ENCODE results near the gene PRRC2C.

PRRC2C gene

DNA sequence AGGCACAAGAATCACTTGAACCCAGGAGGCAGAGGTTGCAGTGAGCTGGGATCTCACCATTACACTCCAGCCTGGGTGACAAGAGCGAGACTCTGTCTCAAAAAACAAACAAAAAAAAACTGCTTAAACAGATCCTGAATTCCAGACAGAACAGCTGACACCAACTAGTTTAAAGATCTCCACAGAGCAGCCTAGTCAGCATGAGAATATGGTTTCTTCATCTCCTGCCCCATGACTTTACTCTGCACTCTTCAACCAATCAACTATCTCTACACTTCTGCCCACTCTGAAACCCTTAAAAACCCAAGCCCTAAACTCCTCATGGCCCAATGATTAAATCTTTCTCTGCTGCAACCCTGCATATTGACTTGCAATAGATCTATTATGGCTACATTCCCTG, 7.5 kb upstream of the PRRC2C start:
- no peak for DNase-seq (ENCODE audit: extremely low read depth, low read depth)
- no peak for TF ChIP-seq CTCF (IDR thresholded peaks at IDR 0.05; ENCODE audit: low read depth, low read length, missing control alignments)
- H3K4me3 ChIP-seq (replicated peaks; ENCODE audit: low read depth, low read length), result no peak overlapping the region

GRCh38 chr1:171480035-171480434, 5.3 kb upstream of the PRRC2C start:
- no peak for DNase-seq (ENCODE audit: extremely low read depth, low read depth)
- H3K4me3 ChIP-seq (replicated peaks; ENCODE audit: low read depth, low read length), result no peak overlapping the region
- no peak for TF ChIP-seq CTCF (IDR thresholded peaks at IDR 0.05; ENCODE audit: low read depth, low read length, missing control alignments)

DNA sequence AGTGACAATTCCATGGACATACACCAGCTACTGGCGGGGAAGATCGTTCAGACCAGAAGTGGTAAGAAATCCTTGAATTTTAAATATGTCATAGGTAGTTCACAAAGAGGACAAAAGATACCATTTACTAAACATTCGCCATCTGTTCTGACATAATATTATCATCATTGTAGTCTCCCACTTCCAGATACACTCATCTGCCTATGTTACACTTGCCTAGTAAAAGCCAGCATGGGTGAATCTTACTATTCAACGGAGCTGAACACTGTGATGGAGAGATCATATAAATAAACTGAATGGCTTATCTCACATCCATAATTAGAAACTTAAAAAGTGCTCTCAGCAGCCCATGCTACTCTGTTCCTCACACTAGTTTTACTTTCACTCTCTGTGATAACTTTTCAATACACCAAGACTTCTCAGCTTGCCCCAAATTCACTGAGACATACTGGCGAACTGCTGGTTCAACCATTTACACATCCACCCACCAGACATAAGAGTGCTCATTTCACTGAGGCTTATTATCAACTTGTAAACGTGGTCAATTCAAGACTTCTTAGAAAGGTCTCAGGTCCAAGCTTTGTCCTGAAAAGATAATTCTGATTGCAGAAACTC, 463 bp upstream of the PRRC2C start:
- DNase-seq (ENCODE audit: extremely low read depth, low read depth), result no peak
- no peak for TF ChIP-seq CTCF (IDR thresholded peaks at IDR 0.05; ENCODE audit: low read depth, low read length, missing control alignments)
- H3K4me3 ChIP-seq (replicated peaks; ENCODE audit: low read depth, low read length), result peak overlapping the region; percentile 100

- DNase-seq (ENCODE audit: extremely low read depth, low read depth), result peak; percentile 15
- no peak for TF ChIP-seq CTCF (IDR thresholded peaks at IDR 0.05; ENCODE audit: low read depth, low read length, missing control alignments)
These were observed 754 bp downstream of the PRRC2C start for GRCh38 chr1:171486048-171486519.

DNA sequence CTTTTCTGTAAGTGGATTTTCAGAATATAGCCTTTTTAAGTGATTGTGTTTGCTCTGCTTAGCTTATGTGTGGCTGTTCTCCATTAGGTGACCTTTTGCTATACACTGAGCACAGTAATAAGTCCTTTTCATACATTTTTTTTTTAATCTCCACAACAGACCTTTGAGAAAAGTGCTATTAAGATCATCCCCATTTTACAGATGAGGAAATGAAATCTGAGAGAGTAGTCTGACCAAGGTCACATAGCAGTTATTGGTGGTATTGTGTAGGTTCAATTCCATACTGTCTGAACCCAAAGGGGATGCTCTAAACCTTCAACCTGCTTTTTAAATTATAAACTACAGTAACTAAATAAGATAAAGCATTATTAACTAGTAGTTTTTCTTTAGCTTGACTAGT, 1.7 kb downstream of the PRRC2C start:
- H3K4me3 ChIP-seq (replicated peaks; ENCODE audit: low read depth, low read length), result peak overlapping the region; percentile 100
- no peak for DNase-seq (ENCODE audit: extremely low read depth, low read depth)
- no peak for TF ChIP-seq CTCF (IDR thresholded peaks at IDR 0.05; ENCODE audit: low read depth, low read length, missing control alignments)

More at GRCh38 chr1:171486048-171486519, 754 bp downstream of the PRRC2C start:
- H3K4me3 ChIP-seq (replicated peaks; ENCODE audit: low read depth, low read length), result peak overlapping the region; percentile 100

DNA sequence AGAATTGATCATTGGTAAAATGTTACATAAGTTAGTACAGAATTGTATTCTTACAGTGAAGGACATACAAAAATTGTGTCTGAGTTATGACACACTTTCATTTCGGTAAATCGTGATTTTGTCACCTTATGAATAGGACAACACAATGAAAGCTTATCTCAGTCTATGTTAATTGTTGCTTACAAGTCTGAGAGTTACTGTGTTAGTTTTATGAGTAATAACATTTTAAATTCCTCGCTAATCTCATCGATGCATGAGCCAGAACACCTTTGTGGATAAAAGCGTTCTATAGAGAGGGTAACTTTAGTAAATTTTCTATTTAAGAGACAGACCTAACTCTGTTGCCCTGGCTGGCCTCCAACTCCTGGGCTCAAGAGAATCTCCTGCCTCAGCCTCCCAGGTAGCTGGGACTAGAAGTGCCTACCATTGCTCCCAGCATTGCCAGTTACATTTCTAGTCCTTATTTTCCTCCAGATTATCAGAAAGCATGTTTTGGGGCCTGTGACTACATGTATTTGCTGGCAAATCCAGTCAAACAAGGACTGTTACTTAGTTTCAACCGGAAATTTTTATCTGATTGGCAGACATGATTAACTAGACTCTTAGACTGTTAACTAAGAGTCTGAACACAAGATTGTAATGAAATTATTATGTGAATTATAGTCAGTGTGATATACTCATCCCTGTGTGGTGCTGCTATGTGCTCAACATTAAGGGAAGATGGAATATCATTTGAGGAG, 3.0 kb downstream of the PRRC2C start:
- DNase-seq (ENCODE audit: extremely low read depth, low read depth), result no peak
- H3K4me3 ChIP-seq (replicated peaks; ENCODE audit: low read depth, low read length), result 0 out of 2 replicates have a peak overlapping the region, but pooled peaks have one; percentile 100
- no peak for TF ChIP-seq CTCF (IDR thresholded peaks at IDR 0.05; ENCODE audit: low read depth, low read length, missing control alignments)

All from HFF-Myc (cell line).